Measurements from ENCODE around the gene NEK7.

Gene NEK7

DNA sequence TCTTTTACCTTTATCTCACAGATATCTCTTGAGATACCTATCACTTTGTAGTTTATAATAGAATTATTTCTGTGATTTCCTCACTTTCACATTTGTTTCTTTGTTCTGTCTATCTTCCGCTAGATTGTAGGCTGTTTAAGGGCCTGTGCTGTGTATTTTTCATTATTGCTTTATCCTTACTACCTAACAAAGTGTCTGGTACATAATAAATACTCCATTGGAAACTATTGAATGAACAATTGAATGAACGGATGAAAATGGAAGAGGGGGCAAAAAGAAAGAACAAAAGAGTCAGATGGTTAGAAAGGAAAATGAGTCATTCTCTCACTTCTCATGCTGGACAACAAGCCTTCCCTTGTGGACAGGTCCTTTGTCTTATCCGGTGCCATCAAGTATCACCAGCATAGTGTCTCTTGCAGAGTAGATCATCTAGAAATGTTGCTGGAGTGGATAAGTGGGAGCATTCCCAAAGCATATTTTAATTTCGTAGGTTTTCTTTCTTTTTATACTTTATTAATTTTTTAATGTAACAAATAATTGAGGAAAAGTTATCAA, 159.8 kb downstream of the NEK7 start:
- DNase-seq (ENCODE audit: low spot score) = no peak
- Histone ChIP-seq H3K4me3 (no peak overlapping the region), H3K27ac (no peak overlapping the region)
- TF ChIP-seq, protein P1, sequence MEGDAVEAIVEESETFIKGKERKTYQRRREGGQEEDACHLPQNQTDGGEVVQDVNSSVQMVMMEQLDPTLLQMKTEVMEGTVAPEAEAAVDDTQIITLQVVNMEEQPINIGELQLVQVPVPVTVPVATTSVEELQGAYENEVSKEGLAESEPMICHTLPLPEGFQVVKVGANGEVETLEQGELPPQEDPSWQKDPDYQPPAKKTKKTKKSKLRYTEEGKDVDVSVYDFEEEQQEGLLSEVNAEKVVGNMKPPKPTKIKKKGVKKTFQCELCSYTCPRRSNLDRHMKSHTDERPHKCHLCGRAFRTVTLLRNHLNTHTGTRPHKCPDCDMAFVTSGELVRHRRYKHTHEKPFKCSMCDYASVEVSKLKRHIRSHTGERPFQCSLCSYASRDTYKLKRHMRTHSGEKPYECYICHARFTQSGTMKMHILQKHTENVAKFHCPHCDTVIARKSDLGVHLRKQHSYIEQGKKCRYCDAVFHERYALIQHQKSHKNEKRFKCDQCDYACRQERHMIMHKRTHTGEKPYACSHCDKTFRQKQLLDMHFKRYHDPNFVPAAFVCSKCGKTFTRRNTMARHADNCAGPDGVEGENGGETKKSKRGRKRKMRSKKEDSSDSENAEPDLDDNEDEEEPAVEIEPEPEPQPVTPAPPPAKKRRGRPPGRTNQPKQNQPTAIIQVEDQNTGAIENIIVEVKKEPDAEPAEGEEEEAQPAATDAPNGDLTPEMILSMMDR (IDR thresholded peaks at IDR 0.05) = no peak

DNA sequence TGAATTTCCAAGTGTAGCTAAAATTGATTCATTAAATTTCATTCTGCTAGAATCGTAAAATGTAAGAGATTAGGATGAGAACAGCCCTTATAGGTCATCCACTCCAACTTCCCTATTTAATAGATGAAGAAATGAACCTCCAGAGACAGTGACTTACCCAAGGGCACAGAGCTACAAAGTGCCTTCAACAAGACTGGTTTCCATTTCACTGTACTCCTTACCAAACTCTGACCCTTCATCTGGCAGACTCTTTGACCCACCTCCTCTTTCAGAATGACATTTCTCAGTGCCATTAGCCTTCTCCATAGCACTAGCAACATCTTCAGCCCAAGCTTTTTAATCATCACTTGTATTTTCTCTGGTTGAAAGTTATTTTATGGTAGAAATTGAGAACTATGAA, 161.3 kb downstream of the NEK7 start:
- Histone ChIP-seq H3K4me3 (no peak overlapping the region), H3K27ac (no peak overlapping the region)
- TF ChIP-seq, protein P1 (IDR thresholded peaks at IDR 0.05) = no peak
- no peak for DNase-seq (ENCODE audit: low spot score)

DNA sequence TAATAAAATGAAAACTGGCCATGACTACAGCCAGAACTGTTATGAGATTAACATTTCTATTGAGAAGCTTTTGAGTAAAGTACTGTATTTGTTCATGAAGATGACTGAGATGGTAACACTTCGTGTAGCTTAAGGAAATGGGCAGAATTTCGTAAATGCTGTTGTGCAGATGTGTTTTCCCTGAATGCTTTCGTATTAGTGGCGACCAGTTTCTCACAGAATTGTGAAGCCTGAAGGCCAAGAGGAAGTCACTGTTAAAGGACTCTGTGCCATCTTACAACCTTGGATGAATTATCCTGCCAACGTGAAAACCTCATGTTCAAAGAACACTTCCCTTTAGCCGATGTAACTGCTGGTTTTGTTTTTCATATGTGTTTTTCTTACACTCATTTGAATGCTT, 164.0 kb downstream of the NEK7 start:
- Histone ChIP-seq H3K27ac (no peak overlapping the region), H3K4me3 (no peak overlapping the region)
- DNase-seq (ENCODE audit: low spot score) = no peak
- TF ChIP-seq, protein P1 (IDR thresholded peaks at IDR 0.05) = no peak

DNA sequence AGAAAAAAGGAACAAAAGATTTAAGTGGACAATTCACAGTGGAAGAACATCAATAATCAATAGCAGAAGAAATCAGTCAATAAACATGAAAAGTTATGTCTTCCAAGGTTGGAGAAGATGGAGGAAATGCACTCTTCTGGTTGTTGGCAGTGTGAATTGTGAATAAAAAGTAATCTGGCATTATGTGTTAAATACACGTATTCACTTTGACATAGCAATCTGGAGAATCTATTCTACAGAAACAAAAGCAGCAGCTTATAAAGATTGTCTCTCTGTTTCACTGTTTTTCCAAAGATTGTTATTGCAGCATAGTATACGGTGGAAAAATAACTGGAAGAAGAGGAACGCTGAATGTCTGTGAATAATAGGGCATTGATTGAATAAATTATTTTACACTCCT, 169.4 kb downstream of the NEK7 start:
- DNase-seq (ENCODE audit: low spot score) = no peak
- no peak overlapping the region for H3K4me3 ChIP-seq

DNA sequence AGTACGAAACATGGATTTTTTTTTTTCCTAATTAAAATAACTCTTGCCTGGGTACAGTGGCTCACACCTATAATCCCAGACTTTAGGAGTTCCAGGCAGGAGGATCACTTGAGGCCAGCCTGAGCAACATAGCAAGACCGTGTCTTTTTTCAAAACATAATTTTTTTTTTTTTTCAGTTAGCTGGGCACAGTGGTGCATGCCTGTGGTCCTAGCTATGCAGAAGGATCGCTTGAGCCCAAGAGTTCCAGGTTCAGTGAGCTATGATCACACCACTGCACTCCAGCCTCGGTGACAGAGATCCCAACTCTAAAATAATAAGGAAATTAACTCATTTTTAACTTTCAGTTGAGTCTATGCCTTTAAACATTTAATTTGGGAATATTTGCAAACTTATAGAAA, 170.1 kb downstream of the NEK7 start:
- Histone ChIP-seq H3K4me3 (no peak overlapping the region), H3K27ac (no peak overlapping the region)
- DNase-seq (ENCODE audit: low spot score) = no peak
- TF ChIP-seq, protein P1 (IDR thresholded peaks at IDR 0.05) = no peak

More for the DNA sequence above, 169.4 kb downstream of the NEK7 start:
- TF ChIP-seq, protein P1 (IDR thresholded peaks at IDR 0.05) = no peak
- no peak overlapping the region for H3K27ac ChIP-seq

DNA sequence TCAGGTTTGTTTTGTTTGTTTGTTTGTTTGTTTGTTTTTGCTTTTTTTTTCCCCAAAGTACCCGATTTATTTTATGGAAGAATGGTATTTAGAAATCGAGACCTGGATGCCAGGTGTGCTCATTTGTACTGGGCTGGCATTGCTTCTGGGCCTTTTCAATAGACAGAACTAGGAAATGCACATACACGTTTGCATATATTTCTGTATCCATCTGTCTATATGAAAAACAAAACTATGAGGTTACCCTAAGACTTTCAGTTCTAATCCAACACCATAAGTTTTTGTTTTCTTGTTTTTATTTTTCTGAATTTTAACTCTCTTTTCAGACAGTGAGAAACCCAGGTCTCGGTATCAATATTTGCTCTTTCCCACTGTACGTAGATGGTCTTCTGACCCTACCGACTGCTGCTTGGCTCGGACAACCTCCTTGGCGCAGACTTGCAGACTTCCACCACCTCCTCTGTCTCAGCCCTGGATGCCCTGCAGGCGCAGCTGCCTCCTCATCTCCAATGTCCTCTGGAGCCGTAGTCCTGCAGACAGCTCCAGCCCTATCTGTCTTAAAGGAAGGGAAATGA, 171.7 kb downstream of the NEK7 start:
- no peak for DNase-seq (ENCODE audit: low spot score)
- Histone ChIP-seq H3K27ac (no peak overlapping the region), H3K4me3 (no peak overlapping the region)
- TF ChIP-seq, protein P1 (IDR thresholded peaks at IDR 0.05) = no peak

DNA sequence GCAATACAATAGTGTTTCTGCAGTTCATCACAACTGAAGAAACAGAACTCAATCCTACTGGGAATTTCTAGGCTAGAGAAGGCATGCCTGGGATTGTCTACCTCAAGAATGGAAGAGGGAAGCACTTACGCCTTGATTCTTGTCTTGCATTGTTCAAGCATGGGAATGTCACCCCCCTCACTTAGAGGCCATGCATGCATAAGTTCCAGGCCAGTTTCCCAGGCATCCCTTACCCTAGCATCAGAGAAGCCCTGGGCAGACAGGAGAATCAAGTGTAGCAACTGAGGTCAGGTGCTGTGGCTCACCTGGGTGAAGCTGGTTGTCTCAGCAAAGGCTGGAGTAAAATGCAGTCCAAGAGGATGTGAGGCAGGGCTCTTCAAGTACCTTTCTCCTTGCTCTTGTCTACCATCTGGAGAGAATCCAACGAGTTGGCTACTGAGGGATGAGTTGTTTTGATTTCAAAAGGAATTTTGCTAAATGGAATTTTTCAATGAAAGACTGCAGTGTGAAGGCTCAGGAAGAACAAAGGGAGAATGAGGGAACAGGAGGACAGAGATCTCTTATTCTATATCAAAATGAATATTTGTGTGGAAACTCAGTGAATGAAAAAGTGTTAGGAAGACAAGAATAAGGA, 174.3 kb downstream of the NEK7 start:
- DNase-seq (ENCODE audit: low spot score) = no peak
- H3K27ac ChIP-seq = no peak overlapping the region
- TF ChIP-seq, protein P1 (IDR thresholded peaks at IDR 0.05) = no peak
- H3K4me3 ChIP-seq = no peak overlapping the region
